ENCODE results near the gene P4HA3. TPM values are rescaled to one million over a fixed set of nuclear protein-coding genes. Genes with fewer than 3 reads are reported as not detected.

The P4HA3 gene
- total and polyA plus RNA-seq, 4 donors: 0.07 to 0.59 (median 0.33) TPM

- TF ChIP-seq MAX (IDR thresholded peaks at IDR 0.05) (no peak), SP1 (IDR thresholded peaks at IDR 0.05) (no peak), JUND (IDR thresholded peaks at IDR 0.05) (no peak), EGR1 (IDR thresholded peaks at IDR 0.05; ENCODE audit: low read depth in 2 of 2) (no peak), REST (IDR thresholded peaks at IDR 0.05) (no peak), FOXA2 (IDR thresholded peaks at IDR 0.05) (no peak), RXRA (IDR thresholded peaks at IDR 0.05) (no peak), ZBTB33 (IDR thresholded peaks at IDR 0.05) (no peak)
- H3K27ac ChIP-seq (ENCODE audit: low read depth in 1 of 2, low read length in 2 of 2): no peak overlapping the region
- H3K36me3 ChIP-seq (ENCODE audit: control insufficient read depth in 4 of 4, insufficient read depth in 3 of 4, low read depth in 1 of 4, low read length in 3 of 4): no peaks in the 10 kb centered on the region
- H3K4me3 ChIP-seq (ENCODE audit: low read depth in 1 of 3, low read length in 3 of 3): no peak overlapping the region
- H3K9me3 ChIP-seq (ENCODE audit: control insufficient read depth in 4 of 4, low read length in 3 of 4): no peaks in the 10 kb centered on the region
- WGBS: 61% methylated on average over 1 of the region's 1 CpG
- H3K4me1 ChIP-seq (ENCODE audit: control insufficient read depth in 4 of 4, insufficient read depth in 4 of 4, low read length in 3 of 4): no peaks in the 10 kb centered on the region
- H3K27me3 ChIP-seq (ENCODE audit: control insufficient read depth in 4 of 4, insufficient read depth in 4 of 4, low read length in 3 of 4): no peaks in the 10 kb centered on the region
- DNase-seq (ENCODE audit: low spot score): no peak
- no peak overlapping the region for H3K9ac ChIP-seq (ENCODE audit: low read depth in 1 of 2, low read length in 2 of 2)
Measured at GRCh38 chr11:74345420-74345819, 34.0 kb upstream of the P4HA3 start.

DNA sequence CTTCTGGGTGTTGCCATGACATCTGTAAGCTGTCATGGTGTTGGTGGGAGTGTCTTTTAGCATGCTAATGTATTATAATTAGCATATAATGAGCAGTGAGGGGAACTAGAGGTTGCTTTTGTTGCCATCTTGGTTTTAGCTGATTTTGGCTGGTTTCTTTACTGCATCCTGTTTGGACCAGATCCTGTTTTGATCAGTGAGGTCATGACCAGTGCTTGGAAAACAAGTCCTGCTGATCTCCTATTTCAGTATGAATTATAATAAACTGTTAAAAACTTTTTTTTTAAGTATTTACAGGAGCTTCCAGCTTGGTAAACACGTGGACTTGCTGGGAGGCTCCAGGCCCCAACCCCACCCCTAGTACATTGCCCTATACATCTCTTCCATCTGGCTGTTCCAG, 30.5 kb upstream of the P4HA3 start:
- 66% methylated on average over 1 of the region's 1 CpG for WGBS

More for the DNA sequence above, 30.5 kb upstream of the P4HA3 start:
- H3K36me3 ChIP-seq (ENCODE audit: control insufficient read depth in 4 of 4, insufficient read depth in 3 of 4, low read depth in 1 of 4, low read length in 3 of 4): no peaks in the 10 kb centered on the region
- no peak overlapping the region for H3K4me3 ChIP-seq (ENCODE audit: low read depth in 1 of 3, low read length in 3 of 3)
- no peak for DNase-seq (ENCODE audit: low spot score)
- H3K9ac ChIP-seq (ENCODE audit: low read depth in 1 of 2, low read length in 2 of 2): no peak overlapping the region
- TF ChIP-seq YY1 (IDR thresholded peaks at IDR 0.05) (no peak), FOXA1 (IDR thresholded peaks at IDR 0.05) (no peak), REST (IDR thresholded peaks at IDR 0.05) (no peak), SP1 (IDR thresholded peaks at IDR 0.05) (no peak), RAD21 (IDR thresholded peaks at IDR 0.05) (no peak), HNF4A (conservative IDR thresholded peaks at IDR 0.05) (no peak), MAX (IDR thresholded peaks at IDR 0.05) (no peak), HNF4G (IDR thresholded peaks at IDR 0.05) (no peak), ATF3 (IDR thresholded peaks at IDR 0.05) (no peak), FOXA2 (IDR thresholded peaks at IDR 0.05) (no peak), RXRA (IDR thresholded peaks at IDR 0.05) (no peak), GABPA (IDR thresholded peaks at IDR 0.05 in 1 of 2, conservative IDR thresholded peaks at IDR 0.05 in 1 of 2) (no peak), ZBTB33 (IDR thresholded peaks at IDR 0.05) (no peak), JUND (IDR thresholded peaks at IDR 0.05) (no peak), NR2F2 (IDR thresholded peaks at IDR 0.05) (no peak), EGR1 (IDR thresholded peaks at IDR 0.05; ENCODE audit: low read depth in 2 of 2) (no peak), TAF1 (conservative IDR thresholded peaks at IDR 0.05) (no peak), CTCF (IDR thresholded peaks at IDR 0.05; ENCODE audit: low read depth, low read length, missing input control) (no peak)
- no peaks in the 10 kb centered on the region for H3K9me3 ChIP-seq (ENCODE audit: control insufficient read depth in 4 of 4, low read length in 3 of 4)
- no peaks in the 10 kb centered on the region for H3K27me3 ChIP-seq (ENCODE audit: control insufficient read depth in 4 of 4, insufficient read depth in 4 of 4, low read length in 3 of 4)
- H3K27ac ChIP-seq (ENCODE audit: low read depth in 1 of 2, low read length in 2 of 2): no peak overlapping the region
- H3K4me1 ChIP-seq (ENCODE audit: control insufficient read depth in 4 of 4, insufficient read depth in 4 of 4, low read length in 3 of 4): no peaks in the 10 kb centered on the region
